Right forelimb (tissue), 1 donor: Measurements from ENCODE around the gene CCL19.
"Not testable (repeated sequence)": the region's sequence is repeated elsewhere in the genome, so short reads cannot be mapped to it uniquely, and the experiment has no call there.

Experiments used
- DNase-seq: peaks from one replicate; pipeline ENCODE4 v3.0.0-alpha.2; 2018

The CCL19 gene

GRCh38 chr9:34690983-34691935, at the start of gene CCL19:
TSS of gene CCL19 (minus strand) at chr9:34691276. CDS start at chr9:34691139, 137 bp downstream.
- no peak for DNase-seq

GRCh38 chr9:34740176-34740575, 49.1 kb upstream of the CCL19 start:
- not testable (repeated sequence) for DNase-seq

- DNase-seq = no peak
Measured at GRCh38 chr9:34737677-34738260, 46.7 kb upstream of the CCL19 start.

GRCh38 chr9:34734720-34735119, 43.6 kb upstream of the CCL19 start:
- no peak for DNase-seq

- DNase-seq = no peak
Measured at GRCh38 chr9:34732886-34733285, 41.8 kb upstream of the CCL19 start.

- no peak for DNase-seq
Measured at GRCh38 chr9:34732478-34732877, 41.4 kb upstream of the CCL19 start.

GRCh38 chr9:34723141-34723540, 32.1 kb upstream of the CCL19 start:
- no peak for DNase-seq

- DNase-seq = not testable (repeated sequence)
Measured at GRCh38 chr9:34719769-34720025, 28.6 kb upstream of the CCL19 start.

- no peak for DNase-seq
Measured at GRCh38 chr9:34719021-34719768, 28.1 kb upstream of the CCL19 start.

GRCh38 chr9:34717996-34718614, 27.0 kb upstream of the CCL19 start:
- DNase-seq = no peak

- no peak for DNase-seq
Measured at GRCh38 chr9:34716711-34717110, 25.6 kb upstream of the CCL19 start.

- no peak for DNase-seq
Measured at GRCh38 chr9:34715639-34716215, 24.7 kb upstream of the CCL19 start.

GRCh38 chr9:34714007-34714406, 22.9 kb upstream of the CCL19 start:
- DNase-seq = no peak

GRCh38 chr9:34712140-34712539, 21.1 kb upstream of the CCL19 start:
- DNase-seq = no peak

GRCh38 chr9:34710023-34710422, 18.9 kb upstream of the CCL19 start, which contains the start of gene CCL21:
TSS of gene CCL21 (minus strand) at chr9:34710136. CDS start at chr9:34710066, 70 bp downstream.
- no peak for DNase-seq

- no peak for DNase-seq
Measured at GRCh38 chr9:34709196-34709978, 18.3 kb upstream of the CCL19 start.

GRCh38 chr9:34707130-34707529, 16.1 kb upstream of the CCL19 start:
- no peak for DNase-seq

GRCh38 chr9:34701769-34702736, 11.0 kb upstream of the CCL19 start:
- DNase-seq = peak; percentile 89

- DNase-seq = peak; percentile 85
Measured at GRCh38 chr9:34701023-34701768, 10.1 kb upstream of the CCL19 start.

GRCh38 chr9:34694811-34695210, 3.7 kb upstream of the CCL19 start:
- DNase-seq = no peak
